GM18498 (cell line): ENCODE data around the gene WFDC8.
"Not testable (repeated sequence)": the region's sequence is repeated elsewhere in the genome, so short reads cannot be mapped to it uniquely, and the experiment has no call there.

Experiments
- ATAC-seq: cut with Tn5 transposase; IDR thresholded peaks from one replicate; pipeline ENCODE4 v1.9.1; 2021; ENCODE audit warnings: mild to moderate bottlenecking, moderate library complexity; ENCODE audit not compliant: unreplicated experiment

The WFDC8 gene

DNA sequence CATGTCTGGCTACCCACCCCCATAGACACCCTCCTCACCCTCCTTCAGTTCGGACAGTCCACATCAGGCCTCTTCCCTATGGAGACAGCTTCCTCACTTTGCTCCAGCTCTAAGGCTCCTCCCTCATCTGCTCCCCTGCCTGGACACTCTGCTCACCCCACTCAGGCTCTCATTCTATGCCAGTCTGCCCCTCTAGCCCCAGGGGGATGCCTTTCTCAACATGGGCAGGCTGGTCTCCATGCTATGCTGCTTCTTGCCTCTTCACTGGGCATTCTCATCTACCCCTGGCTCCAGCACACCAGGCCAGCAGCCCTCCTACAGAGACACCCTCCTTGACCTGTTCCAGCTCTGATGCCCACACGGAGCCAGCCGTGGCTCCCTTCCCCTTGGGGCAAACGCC lies at the start of gene WFDC8:
Gene WFDC8 (minus strand): TSS at position 101 of the 400 bp plus-strand sequence. CDS start 37 bp downstream, at position 64.
- ATAC-seq = no peak

DNA sequence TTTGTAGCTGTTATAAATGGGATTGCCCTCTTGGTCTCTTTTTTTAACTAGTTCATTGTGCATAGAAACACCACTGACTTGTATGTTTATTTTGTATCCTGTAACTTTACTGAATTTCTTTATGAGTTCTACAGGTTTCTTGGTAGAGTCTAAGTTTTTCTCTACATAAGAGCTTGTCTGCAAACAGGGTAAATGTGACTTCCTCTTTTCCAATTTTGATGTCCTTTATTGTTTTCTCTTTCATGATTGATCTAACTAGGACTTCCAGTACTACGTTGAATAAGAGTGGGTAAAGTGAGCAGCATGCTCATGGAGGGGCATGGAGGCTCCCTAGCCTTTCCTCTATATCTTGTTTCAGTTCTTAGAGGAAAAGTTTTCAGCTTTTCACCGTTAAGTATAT lies 47.5 kb upstream of the WFDC8 start:
- ATAC-seq = no peak

DNA sequence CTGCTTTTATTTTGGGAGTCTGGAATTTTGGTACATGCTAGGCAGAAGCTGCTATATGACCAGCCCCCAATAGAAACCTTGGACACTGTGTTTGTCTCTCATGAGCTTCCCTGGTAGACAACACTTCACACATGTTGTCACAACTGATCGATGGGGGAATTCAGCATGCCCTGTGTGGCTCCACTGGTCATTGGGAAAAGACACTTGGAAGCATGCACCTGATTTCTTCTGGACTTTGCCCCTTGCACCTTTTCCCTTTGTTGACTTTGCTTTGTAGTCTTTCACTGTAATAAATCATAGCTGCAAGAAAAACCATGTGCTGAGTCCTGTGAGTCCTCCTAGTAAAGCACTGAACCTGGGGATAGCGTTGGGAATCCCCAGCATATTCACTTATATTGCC lies 42.5 kb upstream of the WFDC8 start:
- no peak for ATAC-seq

DNA sequence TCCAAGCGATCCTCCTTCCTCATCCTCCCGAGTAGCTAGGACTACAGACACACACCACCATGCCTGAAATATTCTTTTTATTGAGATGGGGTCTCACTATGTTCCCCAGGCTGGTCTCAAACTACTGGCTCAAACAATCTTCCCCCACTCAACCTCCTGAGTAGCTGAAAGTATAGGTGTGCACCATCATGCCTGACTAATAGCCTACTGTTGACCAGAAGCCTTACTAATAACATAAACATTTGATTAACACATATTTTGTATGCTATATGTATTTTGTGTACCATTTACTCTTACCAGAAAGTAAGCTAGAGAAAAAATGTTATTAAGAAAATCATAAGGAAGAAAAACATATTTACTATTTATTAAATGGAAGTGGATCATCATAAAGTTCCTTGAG lies 38.5 kb upstream of the WFDC8 start:
- no peak for ATAC-seq

DNA sequence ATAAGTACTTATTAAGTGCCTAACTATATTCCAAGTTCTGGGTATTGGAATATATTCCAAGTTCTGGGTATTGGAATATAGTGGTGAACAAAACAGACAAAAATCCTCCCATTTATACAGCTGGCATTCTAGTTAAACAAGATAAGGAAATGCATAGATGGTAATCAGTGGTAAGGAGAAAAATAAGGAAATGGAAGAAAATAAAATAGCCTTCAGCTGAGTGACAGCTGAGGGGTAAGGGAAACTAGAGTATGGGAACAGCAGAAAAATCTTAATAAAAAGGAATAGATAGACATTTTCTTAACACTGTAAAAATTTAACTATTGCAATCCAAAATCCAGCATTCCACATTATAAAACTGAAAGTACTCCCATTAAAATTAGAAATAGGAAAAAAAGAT lies 33.2 kb upstream of the WFDC8 start:
- no peak for ATAC-seq

DNA sequence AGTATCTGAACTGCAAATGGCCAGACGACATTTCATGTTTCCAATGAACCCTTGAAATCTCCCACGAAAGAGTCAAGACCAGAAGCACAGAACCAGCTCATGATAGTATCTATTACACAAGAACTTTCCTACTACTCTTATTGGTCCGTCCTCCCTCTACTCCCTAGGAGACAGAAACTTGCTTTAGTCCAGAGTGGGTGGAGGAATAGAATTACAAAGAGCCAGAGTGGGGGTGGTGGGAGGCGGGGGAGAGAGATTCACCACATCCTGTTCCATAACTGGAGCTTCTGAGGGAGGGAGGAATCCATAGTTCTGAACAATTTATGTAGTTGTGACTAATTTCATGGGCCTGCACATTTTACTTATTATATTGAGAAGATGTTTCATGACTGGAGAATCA lies 32.0 kb upstream of the WFDC8 start:
- ATAC-seq = no peak

DNA sequence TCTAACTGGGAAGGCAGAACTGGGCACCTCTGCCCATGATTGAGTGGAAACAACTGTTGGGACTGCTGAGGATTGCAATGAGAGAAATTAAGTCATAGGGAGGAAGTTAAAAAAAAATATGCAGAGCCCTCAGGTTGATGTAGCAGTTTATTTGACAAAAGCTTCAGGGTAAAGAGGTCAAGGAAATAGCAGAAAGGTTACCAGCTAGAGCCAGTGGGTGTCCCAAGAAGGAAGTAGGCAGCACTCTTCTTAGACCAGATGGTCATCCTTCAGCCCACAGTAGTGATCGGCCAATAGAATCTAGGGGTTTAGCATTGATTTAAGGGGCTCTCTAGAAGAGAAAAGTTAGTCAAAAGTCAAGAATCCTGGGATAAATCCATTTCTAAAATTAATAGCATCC lies 28.7 kb upstream of the WFDC8 start:
- no peak for ATAC-seq

DNA sequence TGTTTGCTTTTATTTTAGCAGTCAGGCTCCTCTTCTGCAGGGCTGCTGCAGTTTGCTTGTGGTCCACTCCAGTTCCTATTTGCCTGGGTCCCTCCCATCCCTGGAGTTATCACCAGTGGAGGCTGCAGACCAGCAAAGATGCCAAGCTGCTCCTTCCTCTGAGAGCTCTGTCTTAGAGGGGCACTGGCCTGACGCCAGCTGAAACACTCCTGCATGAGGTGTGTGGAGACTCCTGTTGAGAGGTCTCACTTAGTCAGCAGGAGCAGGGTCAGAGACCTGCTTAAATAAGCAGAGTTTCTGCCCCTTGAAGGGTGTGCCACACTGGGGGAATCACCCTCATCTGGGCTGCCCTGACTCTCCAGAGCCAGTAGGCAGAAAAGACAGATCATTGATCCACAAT lies 16.2 kb upstream of the WFDC8 start:
- ATAC-seq = no peak

DNA sequence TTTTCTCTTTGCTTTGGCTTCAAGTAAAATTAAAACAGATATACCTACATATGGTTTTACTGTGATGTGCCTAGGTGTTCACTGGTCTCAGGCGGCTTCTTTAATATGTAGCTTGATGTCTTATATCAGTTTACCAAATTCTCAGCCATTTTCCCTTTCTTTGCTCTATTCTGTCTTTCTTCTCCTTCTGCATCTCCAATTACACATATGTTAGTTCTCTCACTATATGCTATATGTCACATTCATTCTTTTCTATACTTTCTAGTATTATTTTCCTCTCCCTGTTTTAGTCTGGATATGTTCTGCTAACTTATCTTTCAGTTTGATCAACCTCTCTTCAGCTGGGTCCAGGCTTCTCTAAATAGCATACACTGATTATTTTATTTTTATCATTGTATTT lies 14.4 kb upstream of the WFDC8 start:
- no peak for ATAC-seq

DNA sequence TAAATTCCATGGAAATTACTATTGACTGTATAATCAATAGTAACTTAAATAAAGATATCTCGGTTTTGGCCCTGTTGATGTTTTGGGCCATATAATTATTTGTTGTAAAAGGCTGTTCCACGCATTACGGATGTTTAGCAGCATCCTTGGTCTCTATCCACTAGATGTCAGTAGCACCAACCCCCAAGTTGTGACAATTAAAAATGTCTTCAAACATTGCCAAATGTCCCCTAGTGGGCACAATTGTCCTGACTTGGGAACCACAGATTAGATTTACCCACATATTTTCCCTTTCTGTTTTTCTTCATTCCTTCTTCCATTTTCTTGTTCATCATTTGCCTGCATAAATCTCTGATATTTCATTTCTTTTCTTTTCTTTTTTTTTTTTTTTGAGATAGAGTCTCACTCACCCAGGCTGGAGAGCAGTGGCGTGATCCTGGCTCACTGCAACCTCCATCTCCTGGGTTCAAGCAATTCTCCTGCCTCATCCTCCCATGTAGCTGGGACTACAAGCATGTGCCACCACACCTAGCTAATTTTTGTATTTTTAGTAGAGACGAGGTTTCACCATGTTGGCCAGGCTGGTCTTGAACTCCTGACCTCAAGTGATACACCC lies 13.6 kb upstream of the WFDC8 start:
- no peak for ATAC-seq

DNA sequence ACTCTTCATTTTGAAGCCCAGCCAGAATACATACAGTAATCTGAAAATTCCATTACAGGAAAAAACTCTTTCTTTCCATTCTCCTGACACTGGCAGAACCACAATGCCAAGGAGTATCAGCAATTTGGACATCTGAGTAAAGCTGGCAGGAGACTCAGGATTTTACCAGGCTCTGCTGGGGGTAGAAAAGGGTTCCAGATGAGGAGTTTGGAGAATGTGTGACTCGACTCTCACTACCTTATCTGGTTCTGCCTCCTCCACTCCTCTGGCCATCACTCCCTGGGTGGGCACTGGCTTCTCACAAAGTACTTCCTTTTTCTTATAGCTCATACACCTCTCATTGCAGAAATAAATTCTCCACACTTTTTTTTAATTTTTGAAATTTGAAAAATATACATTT lies 10.6 kb upstream of the WFDC8 start:
- no peak for ATAC-seq

DNA sequence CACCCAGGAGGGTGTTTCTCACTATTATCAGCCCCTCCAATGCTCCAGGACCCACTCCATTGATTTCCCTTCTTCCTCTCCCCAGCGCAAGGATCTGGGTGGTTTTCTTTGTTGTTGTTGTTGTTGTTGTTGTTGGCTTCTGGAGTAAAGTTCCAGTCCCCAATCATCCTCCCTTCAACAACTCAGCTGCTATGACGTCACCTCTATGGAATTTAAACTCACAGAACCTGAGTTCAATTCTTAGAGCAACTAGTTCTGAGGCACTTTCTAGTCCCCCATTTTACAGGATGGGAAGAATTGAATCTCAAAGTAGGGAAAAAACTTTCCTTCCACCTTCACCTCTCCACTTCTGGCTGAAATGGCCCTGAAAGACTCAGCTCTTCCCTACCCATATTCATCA lies 9.7 kb upstream of the WFDC8 start:
- no peak for ATAC-seq

DNA sequence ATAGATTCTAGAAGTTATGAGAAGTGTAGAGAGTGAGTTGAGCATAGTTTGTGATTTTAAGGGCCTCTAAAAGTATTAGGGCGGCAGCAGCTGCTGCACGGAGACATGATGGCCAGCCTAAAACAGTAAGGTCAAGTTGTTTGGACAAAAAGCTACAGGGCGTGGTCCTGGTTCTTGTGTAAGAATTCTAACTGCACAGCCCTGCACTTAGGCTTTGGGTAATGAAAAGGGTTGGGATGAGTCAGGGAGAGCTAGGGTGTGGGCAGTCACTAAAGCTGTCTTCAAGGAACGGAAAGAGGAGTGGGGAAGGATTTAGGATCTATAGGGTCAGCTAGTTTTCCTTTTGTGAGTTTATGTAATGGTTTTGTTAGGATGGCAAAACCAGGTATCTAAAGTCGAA lies 6.9 kb upstream of the WFDC8 start:
- ATAC-seq = not testable (repeated sequence)

DNA sequence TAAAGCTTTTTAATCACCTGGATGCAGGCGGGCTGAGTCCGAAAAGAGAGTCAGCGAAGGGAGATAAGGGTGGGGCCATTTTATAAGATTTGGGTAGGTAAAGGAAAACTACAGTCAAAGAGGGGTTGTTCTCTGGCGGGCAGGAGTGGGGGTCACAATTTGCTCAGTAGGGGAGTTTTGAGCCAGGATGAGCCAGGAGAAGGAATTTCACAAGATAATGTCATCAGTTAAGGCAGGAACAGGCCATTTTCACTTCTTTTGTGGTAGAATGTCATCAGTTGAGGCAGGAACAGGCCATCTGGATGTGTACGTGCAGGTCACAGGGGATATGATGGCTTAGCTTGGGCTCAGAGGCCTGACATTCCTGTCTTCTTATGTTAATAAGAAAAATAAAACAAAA lies 5.2 kb upstream of the WFDC8 start:
- not testable (repeated sequence) for ATAC-seq

DNA sequence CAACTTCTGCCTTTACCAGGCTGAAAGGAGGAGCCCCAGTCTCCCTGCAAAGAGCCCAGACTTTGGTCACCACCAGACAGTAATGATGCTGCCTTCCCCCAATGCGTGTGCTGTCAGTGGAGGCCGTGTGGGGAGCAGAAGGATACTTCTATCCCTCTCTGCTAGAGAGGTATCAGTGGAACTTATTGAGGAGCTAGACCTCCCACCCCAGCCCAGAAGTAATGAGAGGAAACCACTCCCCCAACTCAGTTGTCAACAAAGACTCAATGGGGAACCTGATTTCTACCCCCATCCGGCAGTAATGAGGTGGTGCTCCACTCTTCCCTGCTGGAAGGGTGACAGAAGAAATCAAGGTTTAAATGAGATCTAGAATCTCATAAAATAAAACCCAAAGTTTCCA lies 4.4 kb upstream of the WFDC8 start:
- ATAC-seq = no peak

DNA sequence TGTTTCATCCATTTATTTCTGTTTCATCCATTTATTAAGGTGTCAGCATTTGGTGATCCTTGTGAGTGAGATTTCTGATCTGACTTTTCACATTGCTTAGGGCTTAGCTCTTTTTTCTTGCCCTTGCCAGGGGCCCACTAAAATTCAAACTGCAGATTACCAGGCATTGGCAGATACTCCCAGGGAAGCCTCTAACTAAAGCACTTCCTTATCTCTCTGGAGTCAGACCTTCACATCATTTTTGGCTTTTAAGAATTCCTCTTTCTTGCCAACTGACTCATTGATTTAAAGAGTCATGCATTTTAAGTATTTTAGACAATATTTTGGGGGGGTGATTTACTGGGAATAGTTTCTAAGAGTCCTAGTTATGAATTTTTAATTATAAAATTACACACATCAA lies 2.6 kb upstream of the WFDC8 start:
- no peak for ATAC-seq

DNA sequence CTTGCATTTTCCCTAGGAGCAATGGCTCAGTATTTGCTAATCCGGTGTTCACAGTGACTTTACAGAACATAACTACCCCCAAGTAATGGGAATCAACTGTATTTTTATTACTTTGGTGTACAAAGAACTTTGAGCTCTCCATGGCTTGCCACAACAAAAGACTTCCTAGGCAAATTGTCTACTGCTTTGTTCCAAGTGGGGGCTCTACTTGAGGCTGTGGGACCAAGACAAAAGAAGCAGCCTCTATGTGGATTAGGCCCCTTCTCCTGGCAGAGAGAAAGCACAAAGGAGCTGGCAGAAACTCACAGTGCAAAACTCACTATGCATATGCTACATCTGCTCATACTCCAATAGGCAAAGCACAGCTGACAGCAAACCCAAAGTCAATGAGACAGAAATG lies 853 bp downstream of the WFDC8 start:
- ATAC-seq = no peak

DNA sequence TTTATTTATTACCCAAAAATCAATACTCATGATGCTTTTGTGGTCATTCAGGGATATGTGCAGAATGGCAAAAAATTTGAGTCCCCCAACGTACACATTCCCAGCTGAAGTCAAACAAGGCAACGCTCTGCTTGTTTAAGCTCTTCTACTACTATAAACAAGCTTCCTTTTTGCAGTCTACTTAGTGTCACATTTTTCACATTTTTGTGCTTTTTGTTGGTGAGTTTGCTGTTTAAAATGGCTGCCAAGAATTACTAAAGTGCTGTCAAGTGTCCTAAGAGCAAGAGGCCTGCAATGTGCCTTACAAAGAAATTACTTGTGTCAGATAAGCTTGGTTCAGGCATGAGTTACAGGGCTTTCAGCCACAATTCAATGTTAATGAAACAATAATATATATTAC lies 2.1 kb downstream of the WFDC8 start:
- no peak for ATAC-seq

DNA sequence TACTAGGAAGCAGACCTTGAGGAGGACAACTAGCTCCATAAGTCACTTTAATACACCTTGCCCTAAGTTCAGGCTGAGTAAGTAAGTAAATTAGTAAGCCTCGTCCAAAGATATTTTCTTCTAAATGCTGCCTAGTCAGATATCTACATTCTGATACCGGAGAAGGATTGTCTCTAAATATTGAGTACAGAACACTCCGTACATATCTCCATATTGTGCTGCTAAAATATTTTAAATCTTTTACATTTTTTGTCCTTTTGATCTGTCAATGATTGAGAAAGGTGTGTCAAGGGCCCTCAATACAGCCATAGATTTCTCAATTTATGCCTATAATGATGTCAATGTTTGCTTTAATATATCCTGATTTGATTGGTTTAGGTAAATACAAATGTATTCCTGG lies 3.2 kb downstream of the WFDC8 start:
- ATAC-seq = no peak

DNA sequence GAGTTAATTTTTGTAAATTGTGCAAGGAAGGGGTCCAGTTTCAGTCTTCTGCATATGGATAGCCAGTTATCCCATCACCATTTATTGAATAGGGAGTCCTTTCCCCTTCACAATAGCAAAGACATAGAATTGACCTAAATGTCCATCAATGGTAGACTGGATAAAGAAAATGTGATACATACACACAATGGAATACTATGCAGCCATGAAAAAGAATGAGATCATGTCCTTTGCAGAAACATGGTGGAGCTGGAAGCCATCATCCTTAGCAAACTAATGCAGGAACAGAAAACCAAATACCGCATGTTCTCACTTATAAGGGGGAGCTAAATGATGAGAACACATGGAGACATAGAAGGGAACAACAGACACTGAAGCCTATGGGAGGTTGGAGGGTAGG lies 9.4 kb downstream of the WFDC8 start:
- ATAC-seq = not testable (repeated sequence)

DNA sequence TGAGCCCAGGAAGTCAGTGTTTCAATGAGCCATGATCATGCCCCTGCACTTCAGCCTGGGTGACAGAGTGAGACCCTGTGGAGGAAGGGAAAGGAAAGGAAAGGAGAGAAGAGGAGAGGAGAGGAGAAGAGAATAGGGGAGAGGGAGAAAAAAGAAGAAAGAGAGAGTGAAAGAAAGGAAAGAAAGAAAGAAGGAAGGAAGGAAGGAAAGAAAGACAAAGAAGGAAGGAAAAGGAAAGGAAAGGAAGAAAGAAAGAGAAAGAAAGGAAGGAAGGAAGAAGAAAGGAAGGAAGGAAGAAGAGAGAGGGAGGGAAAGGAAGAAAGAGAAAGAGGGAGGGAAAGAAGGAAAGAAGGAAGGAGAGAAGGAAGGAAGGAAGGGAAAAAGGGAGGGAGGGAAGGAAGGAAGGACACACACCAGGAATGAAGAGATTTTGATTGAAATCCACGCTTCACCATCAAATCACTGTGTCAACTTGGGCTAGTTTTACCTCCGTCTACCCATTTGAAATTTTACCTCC lies 14.3 kb downstream of the WFDC8 start:
- no peak for ATAC-seq

DNA sequence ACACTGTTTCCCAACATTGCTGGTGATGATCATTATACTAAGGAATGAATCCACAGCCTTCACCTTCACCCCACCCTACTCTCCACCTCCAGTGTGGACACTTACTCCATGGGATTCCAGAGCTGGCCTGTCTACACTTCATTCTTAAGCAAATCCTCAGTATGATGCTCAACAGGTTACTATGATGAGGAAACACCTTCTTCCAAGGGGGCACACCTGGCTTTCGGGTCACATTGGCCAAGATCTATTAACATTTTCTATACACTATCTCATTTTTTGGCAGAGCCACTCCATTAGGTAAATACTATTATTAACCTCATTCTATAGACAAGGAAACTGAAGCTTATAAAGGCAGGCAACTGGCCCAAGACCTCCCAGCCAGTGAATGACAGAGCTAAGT lies 23.9 kb downstream of the WFDC8 start:
- ATAC-seq = no peak

DNA sequence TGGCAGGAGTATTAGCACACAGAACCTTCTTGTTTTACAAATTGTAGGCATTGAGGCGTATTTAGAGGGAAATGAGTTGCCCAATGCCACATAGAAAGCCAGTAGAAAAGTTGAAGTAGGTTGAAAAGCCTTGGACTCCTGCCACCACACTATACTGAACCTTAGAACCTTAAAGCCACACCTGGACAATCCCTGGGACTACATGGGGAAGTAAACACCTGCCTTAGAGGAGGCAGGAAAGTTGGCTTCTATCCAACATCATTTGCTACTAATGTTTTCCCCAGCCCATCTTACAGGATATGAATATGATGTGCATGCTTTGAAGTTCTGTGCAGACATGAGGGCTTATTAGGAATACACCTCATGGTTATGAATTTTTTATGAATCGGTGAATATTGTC lies 26.6 kb downstream of the WFDC8 start:
- ATAC-seq = no peak
